ENCODE data around the gene F8. TPM values are rescaled to one million over a fixed set of nuclear protein-coding genes. Genes with fewer than 3 reads are reported as not detected.
A peak's percentile ranks its signal among the peaks of the same experiment; 100 is the strongest.

The F8 gene
- total and polyA plus RNA-seq, 9 of the 15 experiments (the other 6 are each of a cell fraction or from before 2014, with no cell fraction given) = 0.41 to 3.8 (median 0.91) TPM

- no peak for TF ChIP-seq ZNF318 (IDR thresholded peaks at IDR 0.05; ENCODE audit: borderline replicate concordance in 1 of 2, low read depth in 1 of 2)
- no peak for TF ChIP-seq TSC22D4 (tag; IDR thresholded peaks at IDR 0.05)
- TF ChIP-seq MYC (IDR thresholded peaks at IDR 0.05; ENCODE audit: low read depth, low read length) = peak; percentile 85
- TF ChIP-seq MYC (CRISPR knock-in tag; IDR thresholded peaks at IDR 0.05; ENCODE audit: borderline replicate concordance, low read depth) = no peak
- no peak for TF ChIP-seq ZNF12 (CRISPR knock-in tag; IDR thresholded peaks at IDR 0.05)
- no peak for TF ChIP-seq ZNF134 (CRISPR knock-in tag; conservative IDR thresholded peaks at IDR 0.05)
- no peak for TF ChIP-seq KAT2B (IDR thresholded peaks at IDR 0.05; ENCODE audit: low read depth, low read length)
- TF ChIP-seq NKRF (IDR thresholded peaks at IDR 0.05; ENCODE audit: borderline replicate concordance) = peak; percentile 20; the same call in 1 of the 2 replicates
- no peak for TF ChIP-seq OTX1 (CRISPR knock-in tag; IDR thresholded peaks at IDR 0.05)
- TF ChIP-seq ZSCAN32 (CRISPR knock-in tag; IDR thresholded peaks at IDR 0.05) = no peak
- TF ChIP-seq, protein P1, sequence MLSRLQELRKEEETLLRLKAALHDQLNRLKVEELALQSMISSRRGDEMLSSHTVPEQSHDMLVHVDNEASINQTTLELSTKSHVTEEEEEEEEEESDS (CRISPR knock-in tag; IDR thresholded peaks at IDR 0.05) = no peak
- peak; percentile 48 for TF ChIP-seq POLR2B (IDR thresholded peaks at IDR 0.05; ENCODE audit: low read depth, partially characterized antibody)
- no peak for TF ChIP-seq TRIM24 (IDR thresholded peaks at IDR 0.05)
- no peak for TF ChIP-seq HNRNPUL1 (IDR thresholded peaks at IDR 0.05; ENCODE audit: low read length)
- no peak for TF ChIP-seq MCM3 (IDR thresholded peaks at IDR 0.05)
- peak; percentile 82 for TF ChIP-seq SP1 (CRISPR knock-in tag; IDR thresholded peaks at IDR 0.05)
- TF ChIP-seq TAL1 (IDR thresholded peaks at IDR 0.05) = no peak
- TF ChIP-seq RHOXF2B (CRISPR knock-in tag; conservative IDR thresholded peaks at IDR 0.05) = no peak
- no peak for TF ChIP-seq HDGF (IDR thresholded peaks at IDR 0.05)
Measured at GRCh38 chrX:155026727-155027508, 4.4 kb upstream of the F8 start, which contains the start of gene FUNDC2 (continued).

All from K562 (cell line).